ENCODE results near the gene PWWP2B. TPM values are rescaled to one million over a fixed set of nuclear protein-coding genes. Genes with fewer than 3 reads are reported as not detected.

Gene PWWP2B
- total and polyA plus RNA-seq, 2 of the 13 experiments (the other 11 are each of a cell fraction or from before 2014, with no cell fraction given): 2.3 to 4.7 TPM

- TF ChIP-seq SP140L (CRISPR knock-in tag; IDR thresholded peaks at IDR 0.05; ENCODE audit: borderline replicate concordance) (no peak), ISX (CRISPR knock-in tag; conservative IDR thresholded peaks at IDR 0.05) (0 out of 2 replicates have a peak, but pooled peaks have one; percentile 33), ZNF883 (CRISPR knock-in tag; IDR thresholded peaks at IDR 0.05; ENCODE audit: not compliant biosample characterization) (no peak), STAT5B (CRISPR knock-in tag; IDR thresholded peaks at IDR 0.05) (no peak), SP5 (CRISPR knock-in tag; IDR thresholded peaks at IDR 0.05; ENCODE audit: borderline replicate concordance, low read depth) (peak; percentile 70), CTCF (CRISPR knock-in tag; IDR thresholded peaks at IDR 0.05) (peak; percentile 88), ZNF501 (CRISPR knock-in tag; IDR thresholded peaks at IDR 0.05) (peak; percentile 58), ZBTB1 (CRISPR knock-in tag; IDR thresholded peaks at IDR 0.05; ENCODE audit: borderline replicate concordance) (0 out of 2 replicates have a peak, but pooled peaks have one; percentile 61), ZBTB39 (CRISPR knock-in tag; IDR thresholded peaks at IDR 0.05) (no peak), ZXDC (CRISPR knock-in tag; IDR thresholded peaks at IDR 0.05) (peak; percentile 67; the same call in 1 of the 2 replicates), ZNF574 (CRISPR knock-in tag; IDR thresholded peaks at IDR 0.05) (peak; percentile 50; the same call in 1 of the 2 replicates), KDM3A (CRISPR knock-in tag; IDR thresholded peaks at IDR 0.05; ENCODE audit: low read depth) (peak; percentile 69), GATAD2A (CRISPR knock-in tag; IDR thresholded peaks at IDR 0.05) (peak; percentile 52; the same call in 1 of the 2 replicates), DPF2 (CRISPR knock-in tag; IDR thresholded peaks at IDR 0.05; ENCODE audit: borderline replicate concordance, low read depth) (no peak), RAD21 (CRISPR knock-in tag; IDR thresholded peaks at IDR 0.05) (peak; percentile 94), GTF3A (CRISPR knock-in tag; conservative IDR thresholded peaks at IDR 0.05) (no peak), ZNF704 (CRISPR knock-in tag; IDR thresholded peaks at IDR 0.05; ENCODE audit: borderline replicate concordance) (no peak), ZNF563 (CRISPR knock-in tag; IDR thresholded peaks at IDR 0.05) (peak; percentile 32; the same call in 1 of the 2 replicates)
These were observed 55.9 kb downstream of the PWWP2B start (continued) for GRCh38 chr10:132452651-132453469.
